Endodermal cell (in vitro differentiated cells): ENCODE results near the gene HECTD2. TPM values are rescaled to one million over a fixed set of nuclear protein-coding genes. Genes with fewer than 3 reads are reported as not detected.

ENCODE experiments used
- DNase-seq: peaks from one replicate; pipeline ENCODE4 v3.0.0-alpha.2; 2017
- H3K27ac ChIP-seq: 2 replicates; pipeline ENCODE4 v1.5.1; 2013; ENCODE audit warnings: mild to moderate bottlenecking, low read depth, low read length, moderate library complexity
- H3K27me3 ChIP-seq: 2 replicates; pipeline ENCODE4 v1.6.1; 2013; ENCODE audit warnings: mild to moderate bottlenecking, low read length, moderate library complexity; ENCODE audit not compliant: insufficient read depth, control insufficient read depth, poor library complexity, severe bottlenecking
- H3K36me3 ChIP-seq: 2 replicates; pipeline ENCODE4 v1.7.0; 2013; ENCODE audit warnings: mild to moderate bottlenecking, low read length, moderate library complexity; ENCODE audit not compliant: control insufficient read depth, insufficient read depth
- H3K4me1 ChIP-seq: one replicate; pipeline ENCODE4 v1.7.0; 2013; ENCODE audit warnings: low read length; ENCODE audit not compliant: control insufficient read depth, insufficient read depth
- H3K4me3 ChIP-seq: 2 replicates; pipeline ENCODE4 v1.5.1; 2013; ENCODE audit warnings: mild to moderate bottlenecking, low read length, moderate library complexity
- H3K9ac ChIP-seq: 2 replicates; pipeline ENCODE4 v1.6.1; 2013; ENCODE audit warnings: mild to moderate bottlenecking, low read length, moderate library complexity; ENCODE audit not compliant: poor library complexity, severe bottlenecking; ENCODE audit errors: extremely low read depth
- H3K9me3 ChIP-seq: 2 replicates; pipeline ENCODE4 v1.6.1; 2013; ENCODE audit warnings: mild to moderate bottlenecking, low read length, moderate library complexity; ENCODE audit not compliant: control insufficient read depth
- H3K27ac Mint-ChIP-seq: 2 replicates; pipeline ENCODE4 v1.8.0; 2020; ENCODE audit warnings: mixed read lengths
- H3K27me3 Mint-ChIP-seq: 2 replicates; pipeline ENCODE4 v1.8.0; 2021; ENCODE audit warnings: mild to moderate bottlenecking, mixed read lengths; ENCODE audit not compliant: insufficient read depth
- H3K36me3 Mint-ChIP-seq: 2 replicates; pipeline ENCODE4 v1.8.0; 2020; ENCODE audit warnings: low read depth, mixed read lengths
- H3K4me1 Mint-ChIP-seq: 2 replicates; pipeline ENCODE4 v1.8.0; 2020; ENCODE audit warnings: mixed read lengths
- H3K4me3 Mint-ChIP-seq: 2 replicates; pipeline ENCODE4 v1.8.0; 2020; ENCODE audit warnings: mild to moderate bottlenecking, moderate library complexity, mixed read lengths
- H3K9me3 Mint-ChIP-seq: 2 replicates; pipeline ENCODE4 v1.8.0; 2020; ENCODE audit warnings: mild to moderate bottlenecking, mixed read lengths
- CTCF ChIP-seq: fragments of 200-600 bp; sonication (generic); conservative IDR thresholded peaks from 2 replicates; pipeline ENCODE4 v1.5.0; 2021; ENCODE audit warnings: antibody characterized with exemption, mild to moderate bottlenecking
- WGBS, 2 experiments: methylation state at CpG; one replicate each; pipeline versions ENCODE4 v1.1.5 to v1.1.7; 2013; ENCODE audit warnings: missing lambda C conversion rate in 2 of 2, mixed read lengths in 1 of 2; ENCODE audit not compliant: insufficient coverage in 1 of 2, insufficient read length in 1 of 2; 5-methylcytosine and 5-hydroxymethylcytosine counted together
- total RNA-seq, 2 donors: library from RNA; stranded (reverse); fragmentation: NEBNext Ultra II Directional in 1 of 2; extraction: Animal tissue kit (Norgen Biotek cat#: 25700) in 1 of 2; gene quantifications; 2 replicates in 1 of 2; 3 replicates in 1 of 2; pipeline ENCODE4 v1.2.1, GENCODE V29; 2021

HECTD2 gene
- total RNA-seq, 2 donors from 2014 or later = 8.8 to 13.4 TPM

- H3K4me1 Mint-ChIP-seq = no peaks in the 10 kb centered on the region
- H3K36me3 Mint-ChIP-seq = peaks cover 9% of the 10 kb centered on the region
- Histone ChIP-seq H3K36me3 (no peaks in the 10 kb centered on the region), H3K9me3 (peaks cover 12% of the 10 kb centered on the region), H3K4me3 (no peak overlapping the region), H3K4me1 (no peaks in the 10 kb centered on the region), H3K27ac (no peak overlapping the region), H3K9ac (no peak overlapping the region), H3K27me3 (no peaks in the 10 kb centered on the region)
- no peak for DNase-seq
- 94% methylated on average over 2 of the region's 2 CpGs; no CpG with 5 or more reads in 1 of the 2 experiments for WGBS, 2 experiments
- H3K27me3 Mint-ChIP-seq = no peaks in the 10 kb centered on the region
- TF ChIP-seq CTCF = no peak
- no peak overlapping the region for H3K27ac Mint-ChIP-seq
- H3K4me3 Mint-ChIP-seq = no peak overlapping the region
- peaks cover 26% of the 10 kb centered on the region for H3K9me3 Mint-ChIP-seq
Observed at GRCh38 chr10:91472911-91473310, 62.8 kb downstream of the HECTD2 start.

DNA sequence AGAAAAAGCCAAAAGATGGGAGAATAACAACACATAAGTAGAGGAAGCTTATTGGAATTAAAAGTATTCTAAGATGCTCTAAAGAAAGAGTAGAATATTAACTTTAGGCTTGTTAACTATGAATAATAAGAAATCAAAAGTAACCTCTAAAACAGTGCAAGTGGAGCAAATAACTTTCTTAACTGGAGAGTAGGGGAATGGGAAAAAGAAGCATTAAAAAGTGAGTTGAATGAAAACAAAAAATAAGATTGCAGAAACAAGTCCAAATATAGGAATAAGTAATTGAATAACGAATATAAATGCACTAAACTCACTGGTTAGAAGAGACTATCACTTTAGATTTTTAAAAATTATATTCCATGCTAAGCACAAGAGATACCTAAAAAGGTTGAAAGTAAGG lies 63.9 kb downstream of the HECTD2 start:
- Mint-ChIP-seq H3K9me3 (peaks cover 18% of the 10 kb centered on the region), H3K27ac (no peak overlapping the region), H3K27me3 (no peaks in the 10 kb centered on the region), H3K4me1 (no peaks in the 10 kb centered on the region), H3K4me3 (no peak overlapping the region), H3K36me3 (peaks cover 3% of the 10 kb centered on the region)
- no peak overlapping the region for H3K9ac ChIP-seq
- H3K36me3 ChIP-seq = no peaks in the 10 kb centered on the region
- no peak for DNase-seq
- H3K4me3 ChIP-seq = no peak overlapping the region
- no peaks in the 10 kb centered on the region for H3K4me1 ChIP-seq
- no CpG with 5 or more reads among the region's 1 CpG for WGBS, 2 experiments
- H3K9me3 ChIP-seq = peaks cover 10% of the 10 kb centered on the region
- no peak for TF ChIP-seq CTCF
- H3K27me3 ChIP-seq = no peaks in the 10 kb centered on the region
- no peak overlapping the region for H3K27ac ChIP-seq

- TF ChIP-seq CTCF = no peak
- H3K4me1 ChIP-seq = no peaks in the 10 kb centered on the region
- WGBS, 2 experiments = 95 to 100% methylated on average over 2 of the region's 2 CpGs
- no peaks in the 10 kb centered on the region for H3K9me3 ChIP-seq
- H3K27ac ChIP-seq = no peak overlapping the region
- no peaks in the 10 kb centered on the region for H3K9me3 Mint-ChIP-seq
- H3K9ac ChIP-seq = no peak overlapping the region
- H3K4me3 ChIP-seq = no peak overlapping the region
- DNase-seq = no peak
- H3K36me3 Mint-ChIP-seq = no peaks in the 10 kb centered on the region
- no peak overlapping the region for H3K4me3 Mint-ChIP-seq
- no peaks in the 10 kb centered on the region for H3K36me3 ChIP-seq
- H3K27ac Mint-ChIP-seq = no peak overlapping the region
- H3K27me3 ChIP-seq = no peaks in the 10 kb centered on the region
- H3K27me3 Mint-ChIP-seq = no peaks in the 10 kb centered on the region
- H3K4me1 Mint-ChIP-seq = no peaks in the 10 kb centered on the region
Observed at GRCh38 chr10:91477236-91477635, 67.1 kb downstream of the HECTD2 start.
